ENCODE results near the gene SCGB2B2.

DNA sequence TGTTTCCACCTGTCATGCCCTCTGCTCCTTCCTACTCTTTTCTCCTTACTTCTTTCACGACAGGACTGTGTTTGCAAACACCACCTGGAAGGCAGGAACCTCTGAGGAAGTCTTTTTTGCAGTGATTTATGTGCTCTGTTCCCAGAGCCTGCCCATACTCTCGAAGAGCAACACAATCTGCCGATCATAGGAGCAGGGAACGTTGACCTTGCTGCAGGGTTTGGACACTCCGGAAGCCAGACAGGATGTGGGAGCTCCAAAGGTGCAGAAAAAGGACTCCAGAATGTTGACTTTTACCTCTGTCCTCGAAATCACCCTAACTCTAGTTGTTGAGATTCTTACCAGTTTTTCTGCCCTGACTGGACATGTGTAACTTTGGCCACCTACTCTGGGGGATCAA is 48.4 kb upstream of the SCGB2B2 start:
- TF ChIP-seq, protein P1, sequence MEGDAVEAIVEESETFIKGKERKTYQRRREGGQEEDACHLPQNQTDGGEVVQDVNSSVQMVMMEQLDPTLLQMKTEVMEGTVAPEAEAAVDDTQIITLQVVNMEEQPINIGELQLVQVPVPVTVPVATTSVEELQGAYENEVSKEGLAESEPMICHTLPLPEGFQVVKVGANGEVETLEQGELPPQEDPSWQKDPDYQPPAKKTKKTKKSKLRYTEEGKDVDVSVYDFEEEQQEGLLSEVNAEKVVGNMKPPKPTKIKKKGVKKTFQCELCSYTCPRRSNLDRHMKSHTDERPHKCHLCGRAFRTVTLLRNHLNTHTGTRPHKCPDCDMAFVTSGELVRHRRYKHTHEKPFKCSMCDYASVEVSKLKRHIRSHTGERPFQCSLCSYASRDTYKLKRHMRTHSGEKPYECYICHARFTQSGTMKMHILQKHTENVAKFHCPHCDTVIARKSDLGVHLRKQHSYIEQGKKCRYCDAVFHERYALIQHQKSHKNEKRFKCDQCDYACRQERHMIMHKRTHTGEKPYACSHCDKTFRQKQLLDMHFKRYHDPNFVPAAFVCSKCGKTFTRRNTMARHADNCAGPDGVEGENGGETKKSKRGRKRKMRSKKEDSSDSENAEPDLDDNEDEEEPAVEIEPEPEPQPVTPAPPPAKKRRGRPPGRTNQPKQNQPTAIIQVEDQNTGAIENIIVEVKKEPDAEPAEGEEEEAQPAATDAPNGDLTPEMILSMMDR (IDR thresholded peaks at IDR 0.05; ENCODE audit: insufficient read depth, low read length, poor library complexity, severe bottlenecking) = no peak
- TF ChIP-seq EZH2phosphoT487 (conservative IDR thresholded peaks at IDR 0.05; ENCODE audit: low read length) = no peak
